Skeletal muscle cell (primary cell): ENCODE results near the gene ZMYND8.
"Not testable (repeated sequence)": the region's sequence is repeated elsewhere in the genome, so short reads cannot be mapped to it uniquely, and the experiment has no call there.

Experiments used
- DNase-seq: peaks from one replicate; pipeline ENCODE4 v3.0.0-alpha.2; 2010; ENCODE audit warnings: low read depth
- H3K4me3 ChIP-seq: 2 replicates; pipeline ENCODE4 v1.5.1; 2011; ENCODE audit warnings: low read depth, mild to moderate bottlenecking, control low read depth, low read length, moderate library complexity

The ZMYND8 gene

GRCh38 chr20:47260540-47261126 is 95.9 kb downstream of the ZMYND8 start:
- not testable (repeated sequence) for DNase-seq, H3K4me3 ChIP-seq

GRCh38 chr20:47258745-47259695 is 97.5 kb downstream of the ZMYND8 start:
- H3K4me3 ChIP-seq = no peak overlapping the region
- no peak for DNase-seq

- no peak overlapping the region for H3K4me3 ChIP-seq
- DNase-seq = no peak
Observed at GRCh38 chr20:47257771-47258170, 98.7 kb downstream of the ZMYND8 start.

DNA sequence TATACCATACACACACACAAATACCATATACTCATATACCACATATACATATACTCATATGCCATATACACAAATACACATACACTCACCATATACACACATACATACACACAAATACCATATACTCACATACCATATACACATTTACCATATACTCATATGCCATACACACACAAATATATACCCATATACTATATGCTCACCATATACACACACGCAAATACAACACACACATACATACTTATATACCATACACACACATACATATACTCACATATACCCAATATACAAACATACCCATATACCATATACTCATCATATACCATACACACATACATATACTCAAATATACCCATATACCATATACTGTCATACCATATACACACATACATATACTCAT is 99.2 kb downstream of the ZMYND8 start:
- no peak overlapping the region for H3K4me3 ChIP-seq
- DNase-seq = no peak

- H3K4me3 ChIP-seq = no peak overlapping the region
- no peak for DNase-seq
Observed at GRCh38 chr20:47256668-47257236, 99.7 kb downstream of the ZMYND8 start.

DNA sequence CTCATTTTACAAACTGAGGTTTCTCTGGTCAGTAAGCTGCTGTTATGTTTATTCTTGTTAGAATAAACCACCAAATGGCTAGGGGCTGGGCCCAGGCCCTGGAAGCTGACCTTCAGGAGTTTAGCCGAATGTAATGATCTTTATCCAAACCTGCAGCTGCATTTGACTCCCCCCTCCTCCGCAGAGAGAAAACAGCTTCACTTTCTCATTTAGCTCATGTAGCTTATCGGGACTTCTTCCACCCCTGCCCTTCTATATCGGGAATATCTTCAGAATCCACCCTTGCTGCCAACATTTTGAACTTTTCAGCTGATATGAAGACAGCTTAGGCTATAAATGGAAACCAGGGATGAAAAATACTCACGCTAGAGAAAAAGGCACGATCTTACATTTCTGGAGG is 102.6 kb downstream of the ZMYND8 start:
- no peak for DNase-seq
- H3K4me3 ChIP-seq = no peak overlapping the region

DNA sequence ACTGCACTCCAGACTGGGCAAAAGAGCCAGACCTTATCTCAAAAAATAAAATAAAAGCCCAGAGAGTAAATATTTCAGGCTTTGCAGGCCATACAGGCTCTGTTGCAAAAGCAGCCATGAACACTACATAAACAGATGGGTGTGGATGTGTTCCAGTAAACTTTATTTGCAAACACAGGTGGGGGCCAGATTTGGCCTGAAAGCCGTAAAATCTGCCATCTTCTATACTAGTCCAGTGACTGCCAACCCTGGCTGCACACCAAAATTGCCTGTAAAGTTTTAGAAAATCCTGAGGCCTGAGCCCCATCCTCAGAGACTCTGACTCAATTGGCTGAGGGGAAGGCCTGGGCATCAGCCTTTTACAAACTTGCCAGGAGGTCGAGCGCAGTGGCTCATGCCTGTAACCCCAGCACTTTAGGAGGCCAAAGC is 103.6 kb downstream of the ZMYND8 start:
- H3K4me3 ChIP-seq = no peak overlapping the region
- no peak for DNase-seq

DNA sequence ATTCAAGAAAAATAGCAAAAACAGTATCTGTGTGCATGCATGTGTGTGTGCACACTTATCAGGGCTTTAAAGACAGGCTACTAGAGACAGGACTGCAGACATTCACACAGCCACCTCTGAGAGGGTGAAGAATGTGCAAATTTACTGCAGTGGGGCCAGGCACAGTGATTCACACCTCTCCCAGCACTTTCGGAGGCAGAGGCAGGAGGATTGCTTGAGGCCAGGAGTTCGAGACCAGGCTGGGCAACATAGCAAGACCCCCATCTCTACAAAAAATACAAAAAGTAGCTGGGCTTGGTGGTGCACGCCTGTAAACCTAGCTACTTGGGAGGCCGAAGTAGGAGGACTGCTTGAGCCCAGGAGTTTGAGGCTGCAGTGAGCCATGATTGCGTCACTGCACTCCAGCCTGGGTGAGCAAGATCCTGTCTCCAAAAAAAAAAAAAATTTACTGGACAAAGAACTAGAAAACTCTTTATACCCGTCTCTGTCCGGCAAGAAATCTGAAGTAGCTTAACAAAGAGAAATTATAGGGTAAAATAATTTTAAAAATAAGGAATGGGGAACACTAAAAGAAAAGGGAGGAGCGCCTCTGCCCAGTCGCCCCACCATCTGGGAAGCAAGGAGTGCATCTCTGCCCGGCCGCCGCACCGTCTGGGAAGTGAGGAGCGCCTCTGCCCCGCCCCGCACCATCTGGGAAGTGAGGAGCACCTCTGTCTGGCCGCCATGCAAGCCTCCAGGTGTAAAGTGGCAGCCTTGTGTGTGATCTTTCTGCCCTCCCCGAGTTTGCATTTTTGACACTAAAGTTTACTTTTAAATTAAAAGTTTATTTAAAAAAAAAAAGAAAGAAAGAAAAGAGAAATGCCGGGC is 105.1 kb downstream of the ZMYND8 start:
- DNase-seq = no peak
- H3K4me3 ChIP-seq = no peak overlapping the region

DNA sequence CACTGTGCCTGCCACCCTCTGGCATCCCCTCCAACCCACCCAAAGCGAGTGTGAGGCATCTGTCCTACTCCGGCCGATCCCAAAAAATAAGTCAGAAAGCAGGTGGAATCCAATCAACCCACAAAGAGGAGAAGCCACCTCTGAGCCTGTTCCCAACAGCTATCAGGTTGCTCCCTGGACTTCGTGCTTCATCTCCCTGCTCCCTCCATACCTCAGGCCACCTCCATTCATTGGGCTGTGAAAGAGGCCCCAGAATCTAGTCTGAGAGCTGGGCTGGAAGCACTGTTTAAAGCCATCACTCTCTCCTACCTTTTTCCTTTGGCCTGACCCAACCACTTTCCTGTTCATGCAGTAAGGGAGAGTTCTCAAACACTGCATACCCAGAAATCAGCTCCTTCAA is 106.1 kb downstream of the ZMYND8 start:
- no peak for DNase-seq
- H3K4me3 ChIP-seq = no peak overlapping the region

GRCh38 chr20:47249913-47250312 is 106.6 kb downstream of the ZMYND8 start:
- DNase-seq = no peak

DNA sequence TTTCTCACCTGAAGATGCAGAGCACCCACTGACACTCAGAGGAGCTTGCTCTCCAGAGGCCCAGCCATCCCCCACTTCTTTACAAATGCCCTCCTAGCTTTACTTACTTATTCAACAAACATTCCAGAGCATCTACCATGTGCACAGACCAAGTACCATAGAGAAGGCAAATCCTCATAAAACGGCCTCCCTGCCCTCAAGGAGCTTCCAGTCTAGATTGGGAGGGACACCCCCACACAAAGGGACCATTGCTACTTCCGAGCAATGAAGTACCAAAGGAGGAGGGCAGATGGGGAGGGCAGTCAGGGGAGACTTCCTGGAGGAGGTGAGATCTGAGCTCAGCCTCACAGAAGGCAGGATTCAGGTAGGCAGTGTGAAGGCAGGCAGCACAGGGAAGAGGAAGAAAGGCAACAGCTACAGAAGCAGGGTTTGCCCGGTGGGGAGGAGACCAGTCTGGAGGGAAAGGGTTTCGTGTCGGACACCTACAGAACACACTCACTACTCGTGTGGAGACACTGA is 108.0 kb downstream of the ZMYND8 start:
- DNase-seq = no peak
- no peak overlapping the region for H3K4me3 ChIP-seq

More at GRCh38 chr20:47249913-47250312, 106.6 kb downstream of the ZMYND8 start:
- H3K4me3 ChIP-seq = no peak overlapping the region

GRCh38 chr20:47247972-47248371 is 108.5 kb downstream of the ZMYND8 start:
- H3K4me3 ChIP-seq = no peak overlapping the region
- DNase-seq = no peak

DNA sequence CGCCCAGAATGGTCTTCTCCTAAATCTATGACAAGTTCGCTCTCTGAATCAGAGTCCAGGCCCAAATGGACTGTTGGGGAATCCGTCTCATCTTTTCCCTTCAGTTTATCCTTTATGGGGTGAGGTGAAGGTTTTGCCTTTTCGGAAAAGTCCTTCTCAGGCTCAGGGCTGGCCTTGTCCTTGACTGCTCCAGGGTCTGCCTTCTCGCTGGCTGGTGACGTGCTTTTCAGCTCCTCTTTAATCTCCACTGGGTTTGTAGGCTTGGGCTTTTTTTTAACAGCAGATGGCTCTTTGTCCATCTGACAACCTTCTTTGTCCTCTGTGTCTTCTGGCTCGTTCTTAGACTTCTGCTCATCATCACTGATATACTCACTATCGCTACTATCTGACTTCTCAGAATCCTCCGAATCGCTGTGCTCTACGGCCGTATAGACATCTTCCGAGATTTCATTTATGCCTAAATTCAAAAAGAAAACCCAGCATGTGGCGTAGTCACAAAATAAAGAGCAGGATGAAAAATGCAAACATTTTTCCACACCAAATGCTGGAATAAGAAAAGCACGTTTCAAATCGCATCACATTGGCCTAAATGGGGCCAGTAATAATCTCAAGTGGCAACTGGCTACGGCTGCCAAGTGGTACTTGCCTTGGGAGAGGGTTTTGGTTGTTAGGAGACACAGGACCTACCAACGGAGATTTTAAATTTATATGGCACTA is 110.3 kb downstream of the ZMYND8 start:
- H3K4me3 ChIP-seq = no peak overlapping the region
- no peak for DNase-seq

DNA sequence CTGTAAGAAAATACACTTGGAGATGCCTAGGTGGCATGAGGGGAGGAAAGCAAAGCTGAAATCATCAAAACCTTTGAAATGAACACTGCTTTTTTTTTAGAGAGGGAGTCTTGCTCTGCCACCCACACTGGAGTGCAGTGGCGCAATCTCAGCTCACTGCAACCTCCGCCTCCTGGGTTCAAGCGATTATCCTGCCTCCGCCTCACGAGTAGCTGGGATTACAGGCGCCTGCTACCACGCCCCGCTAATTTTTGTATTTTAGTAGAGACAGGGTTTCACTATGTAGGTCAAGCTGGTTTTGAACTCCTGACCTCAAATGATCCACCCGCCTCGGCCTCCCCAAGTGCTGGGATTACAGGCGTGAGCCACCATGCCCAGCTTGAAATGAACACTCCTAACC is 111.3 kb downstream of the ZMYND8 start:
- H3K4me3 ChIP-seq, DNase-seq: not testable (repeated sequence)

GRCh38 chr20:47244451-47244850 is 112.0 kb downstream of the ZMYND8 start:
- no peak overlapping the region for H3K4me3 ChIP-seq
- DNase-seq = no peak

DNA sequence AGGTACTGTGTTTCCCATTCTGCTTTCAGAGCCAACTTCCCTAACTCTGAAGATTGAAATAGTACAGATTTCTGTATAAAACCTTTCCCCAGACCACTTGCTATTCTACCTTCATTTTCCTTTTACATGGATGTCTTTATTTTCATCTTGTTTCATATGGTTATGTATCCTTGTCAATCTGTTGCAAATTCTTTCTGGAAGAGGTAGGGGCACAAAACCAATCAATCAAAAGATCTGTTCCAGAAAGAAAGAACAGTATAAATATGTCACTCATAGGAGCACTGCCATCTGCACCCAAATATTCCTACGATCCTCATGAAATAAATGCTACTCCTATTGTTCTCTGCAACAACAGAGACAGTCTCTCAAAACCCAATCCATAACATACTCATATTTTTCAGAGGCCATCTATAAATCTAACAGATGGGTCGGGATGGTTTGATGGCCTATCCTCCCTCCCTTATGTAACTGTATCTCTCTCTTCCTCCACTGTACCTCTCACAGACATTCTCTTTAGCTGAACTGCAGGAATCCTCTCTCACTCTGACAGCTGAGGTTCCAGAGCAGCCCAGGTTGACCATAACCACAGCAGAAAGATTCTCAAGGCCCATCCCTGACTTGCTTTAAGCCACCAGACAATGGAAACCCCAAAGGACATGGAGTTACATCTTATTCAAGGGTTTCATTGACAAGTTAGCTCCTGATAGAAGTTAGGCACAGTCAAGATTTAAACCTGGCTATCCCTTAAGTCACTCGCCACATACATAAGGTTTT is 112.8 kb downstream of the ZMYND8 start:
- no peak overlapping the region for H3K4me3 ChIP-seq
- no peak for DNase-seq

DNA sequence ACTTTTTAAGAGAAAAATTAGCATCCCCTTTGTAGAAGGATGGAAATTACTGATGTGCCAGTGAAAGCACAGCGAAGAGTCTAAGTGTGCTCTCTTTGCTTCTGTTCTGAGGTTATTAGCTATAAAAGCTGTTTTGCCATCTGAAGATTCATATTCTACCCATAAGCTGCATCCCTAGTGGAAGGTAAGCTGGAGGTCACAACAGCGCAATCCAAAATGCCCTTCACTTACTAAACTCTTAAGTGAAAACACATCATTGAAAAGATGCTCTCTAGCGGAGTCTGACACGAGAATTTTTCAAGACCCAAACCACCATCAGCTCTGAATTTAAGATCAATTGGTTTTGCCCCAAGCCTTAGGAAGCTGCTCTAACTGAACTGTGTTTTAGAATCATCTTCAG is 113.5 kb downstream of the ZMYND8 start:
- no peak for DNase-seq
- H3K4me3 ChIP-seq = no peak overlapping the region

GRCh38 chr20:47241345-47241781 is 115.1 kb downstream of the ZMYND8 start:
- H3K4me3 ChIP-seq = no peak overlapping the region
- peak; percentile 79 for DNase-seq
